GM12878 (cell line): ENCODE measurements around the gene MYRF. TPM values are rescaled to one million over a fixed set of nuclear protein-coding genes. Genes with fewer than 3 reads are reported as not detected.

Experiments used
- ATAC-seq: fragments of 200-7000 bp; cut with Tn5 transposase; 3 replicates; pipeline ENCODE4 v1.9.1; 2020; ENCODE audit warnings: mild to moderate bottlenecking, moderate library complexity
- BruUV-seq: library from RNA; stranded (reverse); fragments of 400-500 nt; replicated peaks from 2 replicates; lab custom pipeline; 2021; lab: Mats Ljungman, UMichigan
- CTCF ChIA-PET: fragments of 300-600 bp; sonication (Branson Sonifier 250); formaldehyde crosslinking; extraction: SDS; loops from one replicate; lab custom pipeline; 2021; ENCODE audit warnings: inconsistent platforms; lab: Yijun Ruan, JAX
- POLR2A ChIA-PET: fragments of 350-600 bp; formaldehyde crosslinking; extraction: SDS; loops from one replicate; lab custom pipeline; 2021; ENCODE audit warnings: inconsistent platforms; lab: Charles Lee
- RAD21 ChIA-PET: fragments of 300-600 bp; sonication (Branson Sonifier 250); formaldehyde crosslinking; loops from one replicate; lab custom pipeline; 2023; ENCODE audit warnings: antibody characterized with exemption; ENCODE audit not compliant: unreplicated experiment; lab: Charles Lee
- SMC1A ChIA-PET: fragments of 300-600 bp; sonication (Branson Sonifier 250); formaldehyde crosslinking; loops from one replicate; lab custom pipeline; 2023; ENCODE audit not compliant: unreplicated experiment, uncharacterized antibody; lab: Charles Lee
- DNase-seq: peaks from one replicate; pipeline ENCODE4 v3.0.0-alpha.2; 2011; ENCODE audit warnings: low read depth, low spot score
- FAIRE-seq: peaks from 3 replicates; lab custom pipeline; 2011; peaks lifted over from hg19 to GRCh38; lab: Jason Lieb, UNC
- H2AFZ ChIP-seq: 2 replicates; pipeline ENCODE4 v1.6.0; 2011; ENCODE audit warnings: low read depth, low read length, control low read depth; ENCODE audit not compliant: control insufficient read depth
- H3K27ac ChIP-seq: 2 replicates; pipeline ENCODE4 v1.5.1; 2011; ENCODE audit warnings: control low read depth; ENCODE audit not compliant: control insufficient read depth, insufficient read depth
- H3K27me3 ChIP-seq, 2 experiments: replicated peaks in 1 of 2; 2 replicates each; pipeline versions ENCODE4 v1.6.0 to v1.6.1; 2011; ENCODE audit warnings: low read length in 1 of 2; ENCODE audit not compliant: control insufficient read depth in 2 of 2, insufficient read depth in 2 of 2
- H3K36me3 ChIP-seq, 2 experiments: 2 replicates each; pipeline ENCODE4 v1.5.1; 2011; ENCODE audit warnings: low read length in 1 of 2; ENCODE audit not compliant: control insufficient read depth in 2 of 2, insufficient read depth in 2 of 2
- H3K4me1 ChIP-seq: 2 replicates; pipeline ENCODE4 v1.6.1; 2011; ENCODE audit warnings: mild to moderate bottlenecking, low read length, moderate library complexity, mixed read lengths; ENCODE audit not compliant: control insufficient read depth, insufficient read depth
- H3K4me2 ChIP-seq: 2 replicates; pipeline ENCODE4 v1.6.0; 2011; ENCODE audit warnings: control low read depth; ENCODE audit not compliant: control insufficient read depth, insufficient read depth
- H3K4me3 ChIP-seq: fragments of 200-600 bp; sonication (generic); 2 replicates; pipeline ENCODE4 v1.5.1; 2016
- H3K79me2 ChIP-seq: 2 replicates; pipeline ENCODE4 v1.6.0; 2011; ENCODE audit warnings: low read length; ENCODE audit not compliant: control insufficient read depth, insufficient read depth
- H3K9ac ChIP-seq: 2 replicates; pipeline ENCODE4 v1.8.0; 2011; ENCODE audit warnings: low read length, control low read depth, mixed read lengths; ENCODE audit not compliant: control insufficient read depth, insufficient read depth
- H3K9me3 ChIP-seq: replicated peaks from 3 replicates; pipeline ENCODE4 v1.5.1; 2011; ENCODE audit warnings: mild to moderate bottlenecking, low read length; ENCODE audit not compliant: control insufficient read depth, insufficient read depth
- H4K20me1 ChIP-seq: 2 replicates; pipeline ENCODE4 v1.6.0; 2011; ENCODE audit not compliant: control insufficient read depth, insufficient read depth
- ASH2L ChIP-seq: fragments of 300-600, 200-600 bp; sonication (generic); IDR thresholded peaks from 2 replicates; pipeline ENCODE4 v1.6.1; 2017; ENCODE audit warnings: low read depth, mild to moderate bottlenecking, borderline replicate concordance
- CBX3 ChIP-seq: fragments of 200-600 bp; sonication (generic); IDR thresholded peaks from 2 replicates; pipeline ENCODE4 v1.6.1; 2016; ENCODE audit warnings: low read depth, borderline replicate concordance
- HDAC6 ChIP-seq: fragments of 200-600 bp; sonication (generic); IDR thresholded peaks from one replicate; pipeline ENCODE4 v1.8.0; 2017; ENCODE audit warnings: antibody characterized with exemption; ENCODE audit not compliant: unreplicated experiment
- KLF5 ChIP-seq: fragments of 450-650 bp; IDR thresholded peaks from 2 replicates; pipeline ENCODE4 v1.6.1; 2014; ENCODE audit warnings: mild to moderate bottlenecking; ENCODE audit not compliant: partially characterized antibody
- MAX ChIP-seq: IDR thresholded peaks from 2 replicates; pipeline ENCODE4 v1.6.1; 2012; ENCODE audit warnings: low read depth, low read length, improper control_type of control experiment
- RCOR1 ChIP-seq: conservative IDR thresholded peaks from 2 replicates; pipeline ENCODE4 v1.6.1; 2012; ENCODE audit warnings: low read depth, low read length, improper control_type of control experiment
- STAT1 ChIP-seq: fragments of 450-650 bp; conservative IDR thresholded peaks from 2 replicates; pipeline ENCODE4 v1.6.1; 2014; ENCODE audit warnings: antibody characterized with exemption, mild to moderate bottlenecking
- WGBS: methylation state at CpG from one replicate; pipeline ENCODE4 v1.1.6; 2016; ENCODE audit warnings: low lambda C conversion rate; ENCODE audit not compliant: insufficient replicate concordance, insufficient coverage; ENCODE audit errors: missing lambda C conversion rate; 5-methylcytosine and 5-hydroxymethylcytosine counted together
- in situ Hi-C: fragments of 300-500 bp; cut with MboI; formaldehyde crosslinking; loops from 9 replicates; pipeline ENCODE4 v1.14.3; 2018; ENCODE audit warnings: mixed read lengths
- intact Hi-C: fragments of 100-400 bp; cut with micrococcal nuclease; formaldehyde crosslinking; loops from one replicate; pipeline ENCODE4 v1.14.2; 2022; ENCODE audit not compliant: unreplicated experiment
- polyA plus RNA-seq, 11 experiments: library from polyadenylated mRNA; depleted of rRNA in 4 of 11; unstranded in 6 of 11; stranded (reverse) in 5 of 11; fragments of >200 nt; fragmentation: Nextera tagmentation in 4 of 11; fragmentation: Illumina TruSeq in 1 of 11; extraction: Ambion mirVana in 4 of 11; extraction: Trizol in 1 of 11; gene quantifications; 1 replicate in 1 of 11; 2 replicates in 10 of 11; pipeline versions ENCODE4 v1.2.1 to v1.2.3, GENCODE V29; 2011 to 2016; ENCODE audit warnings: inconsistent platforms in 2 of 11, missing spikeins in 2 of 11, low read depth in 1 of 11
- total RNA-seq, 4 experiments: library from RNA; depleted of rRNA in 3 of 4; stranded (reverse); fragments of >200 nt in 3 of 4; fragmentation: Illumina TruSeq in 1 of 4; extraction: Trizol in 1 of 4; gene quantifications; 2 replicates each; pipeline versions ENCODE4 v1.2.1 to v1.2.3, GENCODE V29; 2013 to 2021
- TF ChIP-seq, protein P1 (sequence below): fragments of 450-650 bp; formaldehyde crosslinking; IDR thresholded peaks from 2 replicates; pipeline ENCODE4 v1.4.0; 2020; ENCODE audit warnings: mild to moderate bottlenecking, moderate library complexity
- TF ChIP-seq, protein P2 (sequence below): fragments of 150-350 bp; IDR thresholded peaks from 2 replicates; pipeline ENCODE4 v1.6.1; 2014; ENCODE audit warnings: mild to moderate bottlenecking, low read depth, low read length

Gene MYRF
- total and polyA plus RNA-seq, 10 of the 15 experiments (the other 5 are each of a cell fraction or from before 2014, with no cell fraction given), result 0.27 to 15.6 (median 0.89) TPM

DNA sequence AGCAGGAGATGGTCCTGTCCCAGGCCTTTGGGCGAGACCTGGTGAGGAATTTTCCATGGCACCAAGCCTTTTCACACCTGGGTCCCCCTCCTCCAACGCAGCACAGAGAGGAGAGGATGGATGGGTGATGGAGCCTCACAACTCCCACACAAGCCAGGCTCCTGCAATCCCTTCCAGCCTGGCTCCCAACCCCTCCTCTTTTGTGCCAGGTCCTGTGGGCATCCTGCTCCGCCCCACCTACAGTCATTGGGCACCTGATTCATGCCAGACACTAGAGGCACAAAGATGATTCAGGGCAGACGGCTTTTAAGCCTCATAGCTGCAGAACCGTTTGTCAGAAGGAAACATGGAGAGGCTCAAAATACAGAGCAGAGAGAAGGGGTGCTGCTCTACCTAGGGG, 16.1 kb upstream of the MYRF start:
- in situ Hi-C loops, result no loop called here
- no TSS peak for BruUV-seq
- WGBS, result 8% methylated on average over 5 of the region's 5 CpGs

More for the DNA sequence above, 16.1 kb upstream of the MYRF start:
- H3K36me3 ChIP-seq, result no peaks in the 10 kb centered on the region
- no peaks in the 10 kb centered on the region for H3K9me3 ChIP-seq
- RAD21 ChIA-PET, result no interaction called here
- DNase-seq (no peak), ATAC-seq (no peak), FAIRE-seq (no peak)
- H3K4me1 ChIP-seq, result no peaks in the 10 kb centered on the region
- no peaks in the 10 kb centered on the region for H3K79me2 ChIP-seq
- intact Hi-C loops, result loop anchor here (10.0 kb wide), 1 partner anchor 262 kb away; no protein-coding TSS in a partner anchor
- H3K4me3 ChIP-seq, result no peak overlapping the region
- TF ChIP-seq MAX (no peak), ASH2L (no peak), RCOR1 (no peak), KLF5 (no peak), CBX3 (no peak), STAT1 (no peak), HDAC6 (no peak)
- TF ChIP-seq, protein P1, sequence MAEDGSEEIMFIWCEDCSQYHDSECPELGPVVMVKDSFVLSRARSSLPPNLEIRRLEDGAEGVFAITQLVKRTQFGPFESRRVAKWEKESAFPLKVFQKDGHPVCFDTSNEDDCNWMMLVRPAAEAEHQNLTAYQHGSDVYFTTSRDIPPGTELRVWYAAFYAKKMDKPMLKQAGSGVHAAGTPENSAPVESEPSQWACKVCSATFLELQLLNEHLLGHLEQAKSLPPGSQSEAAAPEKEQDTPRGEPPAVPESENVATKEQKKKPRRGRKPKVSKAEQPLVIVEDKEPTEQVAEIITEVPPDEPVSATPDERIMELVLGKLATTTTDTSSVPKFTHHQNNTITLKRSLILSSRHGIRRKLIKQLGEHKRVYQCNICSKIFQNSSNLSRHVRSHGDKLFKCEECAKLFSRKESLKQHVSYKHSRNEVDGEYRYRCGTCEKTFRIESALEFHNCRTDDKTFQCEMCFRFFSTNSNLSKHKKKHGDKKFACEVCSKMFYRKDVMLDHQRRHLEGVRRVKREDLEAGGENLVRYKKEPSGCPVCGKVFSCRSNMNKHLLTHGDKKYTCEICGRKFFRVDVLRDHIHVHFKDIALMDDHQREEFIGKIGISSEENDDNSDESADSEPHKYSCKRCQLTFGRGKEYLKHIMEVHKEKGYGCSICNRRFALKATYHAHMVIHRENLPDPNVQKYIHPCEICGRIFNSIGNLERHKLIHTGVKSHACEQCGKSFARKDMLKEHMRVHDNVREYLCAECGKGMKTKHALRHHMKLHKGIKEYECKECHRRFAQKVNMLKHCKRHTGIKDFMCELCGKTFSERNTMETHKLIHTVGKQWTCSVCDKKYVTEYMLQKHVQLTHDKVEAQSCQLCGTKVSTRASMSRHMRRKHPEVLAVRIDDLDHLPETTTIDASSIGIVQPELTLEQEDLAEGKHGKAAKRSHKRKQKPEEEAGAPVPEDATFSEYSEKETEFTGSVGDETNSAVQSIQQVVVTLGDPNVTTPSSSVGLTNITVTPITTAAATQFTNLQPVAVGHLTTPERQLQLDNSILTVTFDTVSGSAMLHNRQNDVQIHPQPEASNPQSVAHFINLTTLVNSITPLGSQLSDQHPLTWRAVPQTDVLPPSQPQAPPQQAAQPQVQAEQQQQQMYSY (CRISPR knock-in tag), result no peak
- TF ChIP-seq, protein P2, sequence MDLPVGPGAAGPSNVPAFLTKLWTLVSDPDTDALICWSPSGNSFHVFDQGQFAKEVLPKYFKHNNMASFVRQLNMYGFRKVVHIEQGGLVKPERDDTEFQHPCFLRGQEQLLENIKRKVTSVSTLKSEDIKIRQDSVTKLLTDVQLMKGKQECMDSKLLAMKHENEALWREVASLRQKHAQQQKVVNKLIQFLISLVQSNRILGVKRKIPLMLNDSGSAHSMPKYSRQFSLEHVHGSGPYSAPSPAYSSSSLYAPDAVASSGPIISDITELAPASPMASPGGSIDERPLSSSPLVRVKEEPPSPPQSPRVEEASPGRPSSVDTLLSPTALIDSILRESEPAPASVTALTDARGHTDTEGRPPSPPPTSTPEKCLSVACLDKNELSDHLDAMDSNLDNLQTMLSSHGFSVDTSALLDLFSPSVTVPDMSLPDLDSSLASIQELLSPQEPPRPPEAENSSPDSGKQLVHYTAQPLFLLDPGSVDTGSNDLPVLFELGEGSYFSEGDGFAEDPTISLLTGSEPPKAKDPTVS, result no peak
- SMC1A ChIA-PET, result no interaction called here
- no peaks in the 10 kb centered on the region for H4K20me1 ChIP-seq
- no peak overlapping the region for H3K9ac ChIP-seq
- no peak overlapping the region for H3K27ac ChIP-seq
- H2AFZ ChIP-seq, result no peak overlapping the region
- no peaks in the 10 kb centered on the region; a peak in 1 of 4 replicates for H3K27me3 ChIP-seq
- CTCF ChIA-PET, result interaction anchor here (1.6 to 3.2 kb wide), 3 partner anchors 11 to 54 kb away, joined by 4 to 15 read pairs (median 8); no protein-coding TSS in a partner anchor
- POLR2A ChIA-PET, result no interaction called here
- H3K4me2 ChIP-seq, result no peak overlapping the region
